Stimulated activated naive CD4-positive, alpha-beta T cell treated with Interleukin-2 at 50 U/mL for 16 hours (primary cell): ENCODE results near the gene ITGB5.
"Not testable (repeated sequence)": the region's sequence is repeated elsewhere in the genome, so short reads cannot be mapped to it uniquely, and the experiment has no call there.

Experiments
- DNase-seq: peaks from one replicate; lab custom pipeline; 2025; lab: John Stamatoyannopoulos, UW

ITGB5 gene

GRCh38 chr3:124769462-124769861 lies 117.7 kb downstream of the ITGB5 start:
- DNase-seq = no peak

GRCh38 chr3:124768812-124769211 lies 118.4 kb downstream of the ITGB5 start:
- DNase-seq = no peak

DNA sequence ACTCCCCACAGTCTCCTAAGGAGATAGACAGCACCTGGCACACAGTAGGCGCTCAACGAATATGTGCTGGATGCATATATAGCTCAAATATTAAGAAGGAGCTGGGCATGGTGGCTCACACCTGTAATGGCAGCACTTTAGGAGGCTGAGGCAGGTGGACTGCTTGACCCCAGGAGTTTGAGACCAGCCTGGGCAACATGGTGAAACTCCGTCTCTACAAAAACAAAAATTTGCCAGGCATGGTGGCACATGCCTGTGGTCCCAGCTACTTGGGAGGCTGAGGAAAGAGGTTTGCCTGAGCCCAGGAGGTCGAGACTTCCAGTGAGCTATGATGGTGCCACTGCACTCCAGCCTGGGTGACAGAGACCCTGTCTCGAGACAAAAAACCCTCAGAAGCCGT lies 119.5 kb downstream of the ITGB5 start:
- DNase-seq = no peak

- no peak for DNase-seq
Measured at GRCh38 chr3:124767264-124767663, 119.9 kb downstream of the ITGB5 start.

DNA sequence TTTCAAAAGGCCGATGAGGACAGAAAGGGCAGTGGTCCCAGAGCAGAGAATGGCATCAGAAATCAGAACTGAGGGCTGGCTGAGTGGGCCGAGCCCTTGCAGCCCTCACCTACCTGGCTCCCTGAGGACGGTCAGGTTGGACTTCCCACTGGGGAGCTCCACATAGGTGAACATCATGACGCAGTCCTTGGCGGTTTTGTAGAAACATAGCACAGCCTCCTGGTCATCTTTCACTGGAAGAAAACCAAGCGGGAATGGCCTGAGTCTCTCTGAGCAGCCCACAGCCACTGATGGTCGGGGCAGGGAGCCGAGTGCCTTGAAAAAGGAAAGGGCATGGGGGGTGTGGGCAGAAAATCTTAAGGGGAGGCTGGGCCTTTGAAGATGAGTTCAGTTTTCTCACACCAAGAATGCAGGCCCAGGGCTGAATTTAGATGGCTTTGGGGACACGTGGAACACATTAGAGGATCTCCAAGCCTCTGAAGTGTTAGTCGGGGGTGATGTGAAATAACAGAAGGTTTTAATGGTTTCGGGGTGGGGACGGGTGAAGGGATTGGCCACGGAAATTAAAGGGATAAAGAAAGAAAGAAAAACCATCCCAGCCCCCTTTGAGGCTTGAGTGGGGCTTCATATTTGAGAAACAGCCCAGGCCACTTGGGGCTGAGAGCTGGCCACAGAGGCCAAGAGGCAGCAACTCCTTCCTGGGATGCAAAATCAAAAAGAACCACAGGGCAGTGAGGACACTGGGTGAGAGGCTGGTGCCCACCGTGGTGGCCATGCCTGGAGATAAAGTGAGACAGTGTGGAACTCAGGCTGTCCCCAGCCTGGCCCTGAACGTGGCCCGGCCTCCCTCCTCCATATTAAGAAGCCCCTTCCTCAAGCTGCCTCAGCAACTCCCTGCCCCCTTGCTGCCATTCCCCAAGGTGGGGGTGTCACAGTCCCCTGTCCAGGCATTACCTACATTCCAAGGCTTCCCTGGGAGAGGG lies 120.8 kb downstream of the ITGB5 start:
- no peak for DNase-seq

GRCh38 chr3:124765197-124765840 lies 121.8 kb downstream of the ITGB5 start:
- no peak for DNase-seq

DNA sequence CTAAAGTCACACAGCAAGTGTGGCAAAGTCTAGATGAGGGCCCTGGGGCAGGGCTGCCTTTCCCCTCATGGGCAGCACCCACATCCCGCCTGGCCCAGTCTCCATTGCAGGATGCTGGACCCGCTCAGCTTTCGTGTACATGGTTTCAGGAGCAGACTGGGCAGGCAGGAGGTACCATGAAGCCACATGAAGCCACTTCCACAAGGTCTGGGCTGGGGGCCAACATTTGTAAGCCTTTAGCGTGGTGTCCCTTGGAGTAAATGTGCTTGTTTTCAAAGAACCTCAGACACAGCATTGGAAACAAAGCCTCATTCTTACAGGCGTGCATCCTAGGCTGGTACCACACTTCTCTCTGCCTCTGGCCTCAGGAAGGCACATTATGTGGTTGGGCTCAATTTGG lies 122.4 kb downstream of the ITGB5 start:
- DNase-seq = no peak

- no peak for DNase-seq
Measured at GRCh38 chr3:124763644-124764358, 123.4 kb downstream of the ITGB5 start.

DNA sequence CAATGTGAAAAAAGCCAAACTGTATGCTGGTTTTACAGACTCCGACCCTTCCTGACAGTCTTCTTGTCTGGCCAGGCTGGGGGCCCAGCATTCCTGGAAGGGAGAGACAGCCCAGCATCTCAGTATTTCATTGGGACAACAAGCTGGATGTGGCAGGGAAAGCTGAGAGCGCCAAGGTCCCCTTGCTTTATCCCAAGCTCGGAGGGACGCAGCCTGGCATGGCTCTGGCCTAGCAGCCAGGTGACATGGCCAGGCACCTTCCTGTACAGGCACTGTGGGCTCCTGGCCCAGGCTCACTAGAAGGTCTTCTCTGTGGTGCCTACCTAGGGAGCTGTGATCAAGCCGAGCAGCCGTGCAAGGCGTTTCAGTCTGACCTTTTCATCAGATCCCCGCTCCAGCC lies 124.0 kb downstream of the ITGB5 start:
- no peak for DNase-seq

- no peak for DNase-seq
Measured at GRCh38 chr3:124762661-124763011, 124.5 kb downstream of the ITGB5 start.

DNA sequence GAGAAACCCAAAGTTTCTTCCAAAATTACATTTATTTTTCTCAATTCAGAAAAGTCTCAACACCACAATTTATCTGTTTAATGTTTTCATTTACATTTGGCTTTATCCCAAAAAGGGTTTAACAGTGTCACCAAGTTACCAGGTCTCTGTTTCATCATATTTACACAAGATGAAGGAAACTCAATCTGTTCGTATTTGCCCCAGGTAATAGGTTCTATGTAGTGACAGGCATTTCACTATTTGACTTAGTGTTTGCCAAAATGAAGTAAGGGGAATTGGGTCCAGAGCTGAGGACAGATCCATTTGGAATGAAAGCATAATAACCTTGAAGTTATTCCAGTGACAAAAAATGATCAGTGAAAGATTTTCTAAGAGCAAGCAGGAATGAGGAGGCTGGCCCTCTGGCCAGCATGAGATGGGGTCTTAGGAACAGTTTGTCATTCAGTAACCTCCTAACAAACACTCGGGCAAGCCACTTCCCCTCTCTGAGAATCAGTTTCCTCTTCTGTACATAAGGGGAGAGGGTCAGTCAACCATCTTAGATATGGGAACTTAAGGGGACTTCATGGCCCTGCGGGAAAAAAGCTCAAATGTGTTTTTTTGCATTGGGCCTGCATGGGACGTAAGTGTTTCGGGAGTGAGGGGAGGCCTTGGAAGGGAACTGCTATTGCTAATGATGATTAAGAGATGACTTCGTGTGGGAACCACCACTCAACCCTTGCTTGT lies 125.1 kb downstream of the ITGB5 start:
- DNase-seq = no peak

- DNase-seq = peak; percentile 64
Measured at GRCh38 chr3:124761250-124761796, 125.8 kb downstream of the ITGB5 start.

DNA sequence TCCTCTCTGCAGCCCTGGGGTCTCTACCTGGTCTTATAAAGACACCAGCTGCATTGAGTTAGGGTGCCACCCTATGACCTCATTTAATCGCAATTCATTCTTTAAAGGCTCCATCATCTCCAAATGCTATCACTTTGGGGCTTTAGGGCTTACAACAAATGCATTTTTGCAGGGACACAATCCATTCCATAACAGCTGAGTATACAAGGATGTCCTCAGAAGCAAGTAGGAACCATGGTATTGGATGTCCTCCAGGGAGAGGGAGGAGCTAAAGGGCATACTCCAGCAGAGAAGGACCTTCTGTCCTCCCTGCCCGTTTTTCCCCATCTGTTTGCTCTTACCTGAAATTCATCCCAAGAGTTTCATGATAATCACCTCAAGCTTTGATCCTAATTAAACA lies 126.6 kb downstream of the ITGB5 start:
- DNase-seq = no peak

DNA sequence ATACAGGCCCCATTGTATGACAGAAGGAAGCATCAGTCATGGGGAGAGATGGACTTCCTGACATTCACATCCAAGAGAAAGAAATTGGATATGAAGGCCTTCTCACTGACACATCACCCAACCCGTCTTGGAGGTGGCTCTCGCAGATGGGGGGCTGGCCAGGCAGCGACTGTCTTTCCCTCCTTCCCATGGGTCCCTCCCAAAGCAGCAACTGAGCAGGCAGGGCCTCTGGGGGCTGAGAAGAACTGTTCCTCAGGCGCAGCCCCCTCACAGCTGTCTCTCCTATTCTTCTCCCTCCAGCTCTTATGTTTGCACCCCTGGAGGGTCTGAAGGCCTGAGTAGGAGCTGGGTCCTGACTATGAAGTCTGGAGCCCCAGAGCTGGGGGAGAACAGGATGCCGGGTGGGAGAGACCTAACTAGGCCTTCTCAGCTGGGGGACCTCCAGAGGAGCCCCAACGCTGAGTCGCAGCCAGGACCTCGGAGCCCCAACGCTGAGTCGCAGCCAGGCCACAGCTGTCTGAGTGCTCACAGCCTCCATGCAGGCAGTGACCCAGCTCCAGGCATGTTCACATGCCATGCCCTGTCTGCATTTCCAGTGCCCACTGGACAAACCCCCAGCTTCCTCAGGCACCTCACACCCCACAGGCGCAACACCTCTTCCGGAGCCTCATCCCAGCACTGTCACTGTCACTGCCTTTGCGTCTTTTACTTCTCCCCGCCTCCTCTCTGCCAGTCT lies 127.3 kb downstream of the ITGB5 start:
- no peak for DNase-seq

DNA sequence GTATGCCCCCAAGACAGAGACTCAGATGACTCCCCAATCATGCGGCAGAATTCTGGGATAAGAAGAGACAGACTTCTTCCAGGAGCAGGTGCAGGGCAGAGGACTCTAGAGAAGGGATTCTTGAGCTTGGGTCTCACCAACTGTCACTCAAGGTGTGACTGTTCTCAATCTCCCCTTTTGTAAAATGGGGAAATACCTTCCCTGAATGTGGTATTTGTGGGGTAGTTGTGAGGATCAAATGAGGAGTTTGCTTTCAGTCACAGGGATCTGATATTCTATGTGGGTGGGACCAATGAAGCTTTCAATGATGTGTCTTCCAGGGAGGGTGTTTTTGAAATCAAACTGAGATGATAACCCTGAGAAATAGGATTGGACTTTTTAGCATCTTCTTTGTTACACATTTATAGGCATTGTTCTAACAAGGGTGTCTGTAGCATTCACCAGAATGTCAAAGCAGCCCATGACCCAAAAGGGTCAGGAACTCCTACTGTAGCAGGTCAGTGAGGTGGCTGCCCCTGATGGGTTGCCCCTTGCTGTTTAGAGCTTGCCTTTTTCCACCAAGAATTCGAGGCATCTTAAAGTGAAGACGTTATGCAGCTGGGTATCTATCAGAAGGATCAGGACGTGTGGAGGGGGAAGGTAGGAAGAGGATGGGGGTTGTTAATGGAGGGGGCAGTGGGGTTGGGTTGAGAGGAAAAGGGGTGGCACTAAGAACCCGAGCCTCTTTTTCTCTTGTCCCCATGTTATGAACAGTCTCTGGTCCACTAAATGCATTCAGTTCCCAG lies 128.1 kb downstream of the ITGB5 start:
- no peak for DNase-seq

DNA sequence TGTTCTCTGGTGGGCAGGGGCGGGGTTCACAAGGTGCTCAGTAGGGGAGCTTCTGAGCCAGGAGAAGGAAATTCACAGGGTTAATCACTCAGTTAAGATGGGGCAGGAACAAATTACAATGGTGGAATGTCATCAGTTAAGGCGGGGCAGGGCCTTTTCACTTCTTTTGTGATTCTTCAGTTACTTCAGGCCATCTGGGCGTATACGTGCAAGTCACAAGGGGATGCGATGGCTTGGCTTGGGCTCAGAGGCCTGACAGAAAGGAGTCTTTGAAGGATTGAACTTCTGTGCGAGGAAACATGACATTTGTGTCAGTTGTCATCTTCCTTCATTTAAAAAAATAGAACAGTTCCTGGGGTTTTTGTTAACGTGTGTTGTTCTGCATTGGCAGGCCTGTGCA lies 129.2 kb downstream of the ITGB5 start:
- DNase-seq = not testable (repeated sequence)

GRCh38 chr3:124752051-124752450 lies 135.1 kb downstream of the ITGB5 start:
- no peak for DNase-seq

DNA sequence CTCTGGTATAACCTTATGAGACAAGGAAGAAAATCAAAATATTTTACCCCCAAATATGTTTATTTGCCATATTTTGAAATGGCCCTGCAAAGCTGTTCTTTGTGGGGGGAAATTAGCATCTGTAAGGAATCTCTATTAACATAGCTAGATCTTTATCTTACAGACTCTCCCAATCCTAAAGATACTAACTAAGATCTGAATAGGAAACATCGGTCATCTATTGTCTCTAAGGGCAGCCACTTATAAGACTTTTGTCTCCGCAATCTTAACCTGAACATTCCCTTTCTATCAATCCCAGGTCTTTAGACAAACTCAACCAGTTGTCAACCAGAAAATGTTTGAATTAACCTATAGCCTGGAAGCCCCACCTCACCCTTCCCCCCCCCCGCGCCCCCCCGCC lies 135.7 kb downstream of the ITGB5 start:
- no peak for DNase-seq

GRCh38 chr3:124749877-124750276 lies 137.3 kb downstream of the ITGB5 start:
- not testable (repeated sequence) for DNase-seq

- no peak for DNase-seq
Measured at GRCh38 chr3:124748560-124749198, 138.5 kb downstream of the ITGB5 start.
